Umbilical cord (tissue), 2 donors: Measurements from ENCODE around the gene MBP. TPM values are rescaled to one million over a fixed set of nuclear protein-coding genes. Genes with fewer than 3 reads are reported as not detected.

Source experiments
- DNase-seq: peaks from one replicate; pipeline ENCODE4 v3.0.0-alpha.2; 2015; ENCODE audit warnings: low spot score
- total RNA-seq: library from RNA; depleted of rRNA; stranded (reverse); fragments of >200 nt; gene quantifications from one replicate; pipeline ENCODE4 v1.2.3, GENCODE V29; 2014; ENCODE audit warnings: low replicate concordance; ENCODE audit not compliant: insufficient read depth

The MBP gene
- total RNA-seq, 1 donor from 2014 or later, result 20.0 TPM

GRCh38 chr18:77133835-77134496, 1.4 kb upstream of the MBP start:
- no peak for DNase-seq

GRCh38 chr18:77133051-77133834, 660 bp upstream of the MBP start:
- DNase-seq, result no peak

DNA sequence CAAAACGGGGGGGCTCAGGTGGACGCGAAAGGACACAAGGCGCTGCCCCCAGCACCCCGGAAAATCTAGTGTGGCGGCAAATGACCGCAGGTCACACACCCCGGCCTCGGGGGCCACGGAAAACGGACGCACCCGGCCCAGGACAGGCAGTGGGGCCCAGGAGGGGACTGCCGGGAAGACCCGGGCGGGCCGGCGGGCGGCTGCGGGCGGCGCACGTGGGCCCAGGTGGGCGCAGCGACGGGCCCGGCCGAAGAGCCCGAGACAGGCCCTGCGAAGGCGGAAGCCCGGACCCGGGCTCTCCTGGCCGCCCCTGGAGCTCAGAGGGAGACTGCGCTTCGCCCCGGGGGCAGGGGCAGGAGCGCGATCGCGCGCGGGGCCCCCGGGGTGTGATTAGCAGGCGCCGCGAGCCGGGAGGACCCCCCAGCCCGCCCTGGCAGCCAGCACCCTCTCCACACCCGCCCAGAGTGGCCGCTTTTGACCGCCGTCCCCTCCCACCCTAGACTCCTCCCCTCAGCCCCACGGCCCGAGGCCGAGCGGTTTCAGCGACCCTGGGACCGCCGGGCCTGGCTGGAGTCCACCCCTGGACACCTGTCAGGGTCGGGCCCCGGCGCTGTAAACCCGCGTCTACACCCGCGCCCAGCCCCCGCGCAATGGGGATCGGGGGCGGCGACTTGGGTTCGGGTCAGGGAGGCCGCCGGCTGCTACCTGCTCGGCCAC, 773 bp downstream of the MBP start:
- no peak for DNase-seq

DNA sequence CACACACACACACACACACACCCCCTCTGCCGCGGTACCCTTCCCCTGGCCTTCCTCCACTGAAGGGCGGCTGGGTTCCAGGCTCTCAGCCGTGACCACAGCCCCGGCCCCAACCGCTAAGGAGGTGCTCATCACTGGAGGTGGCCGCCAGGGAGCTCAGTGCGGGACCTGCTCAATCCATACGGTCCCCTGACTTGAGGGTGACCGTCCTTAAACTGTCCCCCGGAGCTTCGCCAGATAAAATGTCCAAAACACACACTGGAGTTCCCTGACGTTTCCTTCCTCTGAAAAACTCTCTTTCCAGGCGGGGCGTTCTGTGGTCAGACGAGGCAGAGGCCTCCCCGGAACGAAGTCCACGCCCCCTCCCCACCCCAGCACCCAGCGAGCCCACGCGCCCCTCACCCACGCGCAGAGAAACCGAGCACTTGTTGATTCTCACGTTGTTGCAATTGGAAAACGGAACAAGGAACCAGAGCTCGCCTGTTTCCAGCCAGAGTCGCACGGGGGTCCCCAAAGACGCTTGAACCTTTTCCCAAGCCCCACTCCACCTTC, 1.4 kb downstream of the MBP start:
- no peak for DNase-seq

- DNase-seq, result no peak
Observed at GRCh38 chr18:77130229-77131099, 2.1 kb downstream of the MBP start.

- no peak for DNase-seq
Observed at GRCh38 chr18:77129150-77129551, 3.4 kb downstream of the MBP start.

DNA sequence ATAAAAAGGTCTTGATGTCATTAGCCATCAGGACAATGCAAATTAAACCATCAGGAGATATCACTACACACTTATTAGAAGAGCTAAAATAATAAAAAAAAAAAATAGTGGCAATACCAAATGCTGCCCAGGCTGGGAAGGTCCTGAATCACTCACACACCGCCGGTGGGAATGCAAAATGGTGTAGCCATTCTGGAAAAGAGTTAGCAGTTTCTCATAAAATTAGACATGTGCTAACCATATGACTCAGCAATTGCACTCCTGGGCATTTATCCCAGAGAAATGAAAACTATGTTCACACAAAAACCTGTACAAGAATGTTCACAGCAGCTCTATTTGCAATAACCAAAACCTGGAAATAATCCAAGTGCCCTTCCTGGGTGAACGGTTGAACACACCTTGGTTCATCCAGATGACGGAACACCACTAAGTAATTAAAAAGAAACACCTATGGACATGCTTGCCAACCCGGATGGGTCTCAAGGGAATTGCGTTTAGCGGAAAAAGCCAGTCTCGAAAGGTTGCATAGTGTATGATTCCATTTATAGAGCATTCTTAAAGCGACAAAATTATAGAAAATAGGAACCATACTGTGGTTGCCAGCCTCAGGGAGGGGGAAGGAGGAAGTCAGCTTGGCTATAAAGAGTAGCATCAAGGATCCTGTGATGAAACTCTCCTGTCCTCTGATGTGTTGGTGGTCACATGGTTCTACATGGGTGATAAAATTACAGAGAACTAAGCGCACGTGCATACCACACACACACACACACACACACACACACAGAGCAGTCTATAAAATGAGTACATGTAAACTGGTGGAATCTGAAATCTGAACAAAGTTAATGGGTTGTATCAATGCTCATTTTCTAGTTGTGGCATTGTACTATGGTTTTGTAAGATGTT, 4.6 kb downstream of the MBP start:
- no peak for DNase-seq

DNA sequence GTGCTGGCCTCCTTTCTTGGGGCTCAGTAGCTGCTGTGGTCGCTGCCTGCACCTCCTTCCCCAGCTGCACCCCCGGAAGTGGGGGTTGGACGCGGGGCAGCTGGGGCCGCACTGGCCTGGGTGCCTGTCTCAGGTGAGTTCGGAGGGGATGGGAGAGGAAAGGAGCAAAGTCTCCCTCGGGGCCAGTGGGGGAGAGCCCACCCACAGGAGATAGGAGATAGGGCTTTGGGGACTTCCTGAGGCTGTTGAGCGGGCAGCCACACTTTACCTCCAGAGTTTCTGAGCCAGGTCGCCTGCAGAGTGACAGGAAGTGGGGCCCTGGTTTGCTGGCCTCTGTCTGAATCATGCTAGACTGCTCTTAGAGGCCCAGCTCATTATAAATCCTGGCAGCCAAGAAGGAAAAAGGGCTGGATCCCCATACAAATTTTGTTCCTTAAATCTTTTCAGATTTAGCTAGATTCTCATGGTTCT, 8.1 kb downstream of the MBP start:
- no peak for DNase-seq

DNA sequence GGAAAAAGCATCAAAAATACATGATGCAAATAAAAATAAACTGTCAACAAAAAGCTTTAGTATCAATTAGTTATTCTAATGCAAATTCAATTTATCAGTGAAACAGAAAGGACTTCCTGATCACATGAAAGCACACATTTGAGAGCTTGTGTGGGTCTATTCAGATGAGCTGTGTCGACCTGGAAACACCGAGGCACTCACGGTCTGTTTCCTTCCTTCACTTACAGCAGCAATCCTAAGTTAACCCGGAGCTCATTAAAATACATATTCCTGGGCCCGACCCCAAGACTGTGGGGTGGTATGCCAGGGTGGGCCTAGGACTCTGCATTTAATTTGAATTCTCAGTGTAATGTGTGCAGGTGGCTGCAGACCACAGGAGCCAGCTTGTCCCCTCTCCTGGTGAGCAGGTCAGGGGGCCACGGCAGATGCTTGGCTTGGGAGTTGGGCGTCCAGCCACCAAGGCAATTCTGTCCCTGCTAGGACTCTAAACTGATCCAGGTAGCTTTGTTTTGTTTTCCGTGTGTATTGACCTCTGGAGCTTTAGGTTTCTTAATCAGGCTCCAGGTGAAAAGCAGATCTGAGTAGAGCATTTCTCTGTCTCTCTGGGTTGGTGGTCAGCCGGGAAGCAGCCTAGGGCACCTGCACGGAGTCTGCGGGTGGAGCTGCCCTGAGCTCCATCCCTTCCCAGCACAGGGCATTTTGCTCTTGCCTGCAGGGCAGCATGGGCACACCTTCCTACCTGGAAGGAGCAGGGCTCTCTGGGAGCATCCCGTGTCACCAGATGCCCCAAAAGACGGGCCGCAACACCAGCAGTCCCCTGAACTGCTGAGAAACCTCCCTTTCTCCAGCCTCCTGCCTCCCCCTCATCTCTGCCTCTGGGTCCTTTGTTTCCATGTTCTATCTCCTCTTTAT, 9.0 kb downstream of the MBP start:
- DNase-seq, result no peak

DNA sequence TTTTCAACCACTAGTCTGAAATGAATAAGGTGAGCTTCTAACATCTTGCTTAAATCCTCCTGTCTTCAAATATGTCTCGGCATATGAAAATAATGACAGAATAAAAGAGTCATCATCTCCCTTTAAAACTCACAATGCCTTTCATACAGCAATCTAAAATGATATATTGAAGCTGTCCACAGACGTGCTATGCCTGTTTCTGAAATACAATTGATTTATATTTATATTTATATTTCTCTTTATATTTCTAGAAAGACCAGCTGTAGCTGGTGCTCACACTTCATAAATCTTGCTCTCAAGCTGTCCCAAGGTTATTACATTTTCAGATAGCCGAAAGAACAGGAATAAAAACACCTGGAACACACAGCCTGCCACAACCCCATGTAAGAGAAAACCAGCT, 11.1 kb downstream of the MBP start:
- DNase-seq, result no peak

- no peak for DNase-seq
Observed at GRCh38 chr18:77119851-77120491, 12.6 kb downstream of the MBP start.

DNA sequence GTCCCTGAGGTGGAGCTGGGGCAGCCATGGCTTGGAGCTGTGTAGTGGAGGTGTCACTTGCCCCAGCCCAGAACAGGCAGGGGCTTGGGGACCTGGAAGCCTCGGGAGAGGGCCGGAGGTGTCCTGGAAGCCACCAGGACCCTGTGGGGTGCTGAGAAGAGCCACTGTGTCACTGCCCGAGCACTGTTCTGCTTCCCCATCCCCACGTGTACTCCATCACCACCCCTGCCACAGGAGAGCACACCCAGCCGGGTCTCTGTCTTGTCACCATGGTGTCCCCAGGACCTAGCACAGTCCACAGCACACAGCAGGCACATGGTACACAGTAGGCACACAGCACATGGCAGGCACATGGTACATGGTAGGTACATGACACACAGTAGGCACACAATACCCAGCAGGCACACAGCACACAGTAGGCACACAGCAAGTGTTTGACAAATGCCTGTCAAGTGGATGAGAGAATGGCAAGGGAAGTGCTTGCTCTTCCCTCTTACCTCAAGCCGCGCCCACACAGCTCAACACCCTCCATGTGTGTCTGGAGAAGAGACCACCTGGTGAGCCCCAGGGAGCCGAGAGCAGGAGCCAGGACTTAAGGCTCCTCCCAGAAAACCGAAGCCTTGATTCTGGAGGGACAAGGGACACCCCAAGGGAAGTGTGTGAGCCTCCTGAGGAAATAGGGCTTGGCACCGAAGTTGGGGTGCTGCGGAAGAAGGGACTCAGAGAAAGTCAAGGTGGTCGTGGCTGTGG, 13.3 kb downstream of the MBP start:
- no peak for DNase-seq

DNA sequence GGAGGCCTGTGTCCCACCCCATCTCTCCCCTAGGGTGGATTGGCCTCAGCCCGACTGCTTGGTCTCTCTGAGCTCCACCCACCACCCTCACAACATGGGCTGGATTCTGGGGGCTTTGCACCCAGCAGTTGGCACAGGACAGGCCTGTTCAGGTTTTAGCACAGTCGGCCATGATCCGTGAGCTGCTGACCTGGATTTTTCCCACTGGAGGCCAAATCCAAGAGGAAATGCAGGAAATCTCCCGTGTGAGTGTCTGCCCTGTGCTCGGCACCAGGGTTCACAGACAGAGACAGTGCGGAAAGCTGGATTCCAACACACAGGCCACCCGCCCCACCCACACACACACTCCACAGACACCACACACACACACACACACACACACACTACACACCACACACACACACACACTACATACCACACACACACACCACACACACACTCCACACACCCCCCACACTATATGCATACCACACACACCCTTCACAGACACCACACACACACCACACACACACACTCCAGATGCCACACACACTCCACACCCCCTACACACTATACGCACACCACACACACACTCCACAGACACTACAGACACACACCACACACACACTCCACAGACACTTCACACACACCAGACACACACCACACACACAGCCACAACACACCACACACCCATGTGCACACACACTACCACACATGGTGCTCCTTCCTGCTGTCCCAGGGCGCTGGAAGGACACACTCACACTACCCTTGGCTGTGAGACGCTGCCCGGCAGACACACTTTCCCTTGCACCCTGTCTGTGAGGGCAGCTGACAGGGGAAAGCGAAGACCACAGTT, 14.1 kb downstream of the MBP start:
- no peak for DNase-seq

DNA sequence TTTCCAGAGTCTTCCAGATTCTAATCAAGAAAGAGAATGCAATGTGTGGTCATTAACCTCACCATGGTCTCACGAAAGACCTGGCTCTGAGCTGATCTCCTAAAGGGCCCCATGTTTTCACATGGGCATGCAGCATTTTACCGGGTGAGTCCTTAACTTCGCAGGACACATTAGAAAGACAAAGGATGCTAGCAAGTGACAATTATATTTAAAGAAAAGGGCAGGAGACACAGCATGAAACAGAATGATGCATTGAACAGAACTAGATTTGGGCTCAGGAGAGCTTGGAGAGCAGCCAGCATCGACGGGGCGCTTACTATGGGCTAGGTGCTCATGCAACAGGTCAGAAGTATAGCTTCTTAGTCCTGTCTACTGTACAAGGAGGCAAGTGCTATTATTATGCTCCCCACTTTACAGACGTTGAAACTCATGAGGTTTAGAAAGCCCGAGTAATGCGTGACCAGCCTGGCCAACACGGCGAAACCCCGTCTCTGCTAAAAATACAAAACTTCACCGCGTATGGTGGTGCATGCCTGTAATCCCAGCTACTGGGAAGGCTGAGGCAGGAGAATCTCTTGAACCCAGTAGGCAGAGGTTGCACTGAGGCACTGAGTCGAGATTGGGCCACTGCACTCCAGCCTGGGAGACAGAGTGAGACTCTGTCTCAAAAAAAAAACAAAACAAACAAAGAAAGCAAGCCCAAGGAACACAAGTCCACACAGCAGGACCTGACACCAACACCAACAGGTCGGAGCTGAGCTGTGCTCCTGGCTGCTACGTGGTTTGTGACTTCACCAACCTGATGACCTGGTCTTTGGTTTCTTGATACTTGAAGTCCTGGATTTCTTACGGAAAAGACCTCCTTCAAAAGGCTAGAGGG, 16.1 kb downstream of the MBP start:
- DNase-seq, result no peak

GRCh38 chr18:77115192-77115953, 17.2 kb downstream of the MBP start:
- no peak for DNase-seq
